Measurements from ENCODE around the gene CEP72. TPM values are rescaled to one million over a fixed set of nuclear protein-coding genes. Genes with fewer than 3 reads are reported as not detected.

The CEP72 gene
- total RNA-seq, 1 experiment from 2014 or later: 24.8 TPM

GRCh38 chr5:647311-647710 lies 35.2 kb downstream of the CEP72 start:
- no CpG with 5 or more reads among the region's 4 CpGs for WGBS (ENCODE audit: extremely low coverage, insufficient read length, low lambda C conversion rate)
- no peak overlapping the region; the same call in 1 of the 2 replicates for H3K14ac ChIP-seq (ENCODE audit: insufficient read depth, low read length)

More at GRCh38 chr5:647311-647710, 35.2 kb downstream of the CEP72 start:
- Mint-ChIP-seq H3K27me3 (ENCODE audit: low read depth) (no peaks in the 10 kb centered on the region), H3K36me3 (ENCODE audit: insufficient read depth in 1 of 3, low read depth in 3 of 3) (peaks cover 4 to 27% (median 6%) of the 10 kb centered on the region in 3 experiments), H3K9me3 (no peaks in the 10 kb centered on the region; a peak in 1 of 5 replicates), H3K4me1 (no peaks in the 10 kb centered on the region), H3K27ac (no peak overlapping the region), H3K4me3 (no peak overlapping the region)
- Histone ChIP-seq H3K23ac (ENCODE audit: insufficient read length, low read depth, low read length) (no peak overlapping the region), H3K9ac (ENCODE audit: extremely low read depth, insufficient read length, low read length) (no peak overlapping the region), H4K8ac (replicated peaks; ENCODE audit: insufficient read length, low read depth, low read length) (no peak overlapping the region), H3K9me3 (ENCODE audit: control insufficient read depth, low read depth, low read length) (peaks cover 35% of the 10 kb centered on the region), H3K27me3 (ENCODE audit: insufficient read depth, low read length) (no peaks in the 10 kb centered on the region), H2BK20ac (ENCODE audit: low read depth, low read length, poor library complexity, severe bottlenecking) (no peak overlapping the region), H2BK15ac (ENCODE audit: low read depth, low read length) (no peak overlapping the region), H2AFZ (ENCODE audit: low read length) (no peak overlapping the region), H3T11ph (ENCODE audit: low read length) (no peak overlapping the region), H3K4me1 (ENCODE audit: insufficient read depth, low read length) (no peaks in the 10 kb centered on the region), H3K27ac (ENCODE audit: insufficient read length, low read depth, low read length) (no peak overlapping the region), H3K23me2 (ENCODE audit: insufficient read length, low read depth, low read length, poor library complexity, severe bottlenecking) (no peaks in the 10 kb centered on the region), H3K4me2 (ENCODE audit: insufficient read depth, insufficient read length, low read length) (no peak overlapping the region), H4K20me1 (ENCODE audit: control insufficient read depth, insufficient read depth, insufficient read length) (no peaks in the 10 kb centered on the region), H2BK12ac (ENCODE audit: insufficient read length, low read depth, low read length) (no peak overlapping the region), H3K18ac (ENCODE audit: insufficient read length, low read depth, low read length) (no peak overlapping the region), H3K79me2 (ENCODE audit: insufficient read depth, low read length) (no peaks in the 10 kb centered on the region), H4K5ac (ENCODE audit: insufficient read length, low read depth, low read length) (no peak overlapping the region), H4K91ac (ENCODE audit: insufficient read length, low read depth, low read length) (no peak overlapping the region), H3K4ac (ENCODE audit: low read depth, low read length) (no peak overlapping the region), H3K56ac (ENCODE audit: insufficient read length, low read depth, low read length) (no peak overlapping the region), H2AK5ac (ENCODE audit: insufficient read length, low read length) (no peak overlapping the region), H2BK5ac (ENCODE audit: insufficient read length, low read length) (no peak overlapping the region), H2BK120ac (ENCODE audit: low read depth, low read length, poor library complexity, severe bottlenecking) (no peak overlapping the region), H3K79me1 (ENCODE audit: insufficient read depth, low read depth, low read length, poor library complexity, severe bottlenecking) (no peaks in the 10 kb centered on the region)
- no peak for DNase-seq
- TF ChIP-seq, protein P1, sequence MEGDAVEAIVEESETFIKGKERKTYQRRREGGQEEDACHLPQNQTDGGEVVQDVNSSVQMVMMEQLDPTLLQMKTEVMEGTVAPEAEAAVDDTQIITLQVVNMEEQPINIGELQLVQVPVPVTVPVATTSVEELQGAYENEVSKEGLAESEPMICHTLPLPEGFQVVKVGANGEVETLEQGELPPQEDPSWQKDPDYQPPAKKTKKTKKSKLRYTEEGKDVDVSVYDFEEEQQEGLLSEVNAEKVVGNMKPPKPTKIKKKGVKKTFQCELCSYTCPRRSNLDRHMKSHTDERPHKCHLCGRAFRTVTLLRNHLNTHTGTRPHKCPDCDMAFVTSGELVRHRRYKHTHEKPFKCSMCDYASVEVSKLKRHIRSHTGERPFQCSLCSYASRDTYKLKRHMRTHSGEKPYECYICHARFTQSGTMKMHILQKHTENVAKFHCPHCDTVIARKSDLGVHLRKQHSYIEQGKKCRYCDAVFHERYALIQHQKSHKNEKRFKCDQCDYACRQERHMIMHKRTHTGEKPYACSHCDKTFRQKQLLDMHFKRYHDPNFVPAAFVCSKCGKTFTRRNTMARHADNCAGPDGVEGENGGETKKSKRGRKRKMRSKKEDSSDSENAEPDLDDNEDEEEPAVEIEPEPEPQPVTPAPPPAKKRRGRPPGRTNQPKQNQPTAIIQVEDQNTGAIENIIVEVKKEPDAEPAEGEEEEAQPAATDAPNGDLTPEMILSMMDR (conservative IDR thresholded peaks at IDR 0.05): no peak

Data from H9 (cell line).